OCI-LY1 (cell line): ENCODE results near the gene FHIT.

Experiments
- H2AFZ ChIP-seq: fragments of 200-600 bp; sonication (generic), shearing (Covaris generic); 2 replicates; pipeline ENCODE4 v1.6.0; 2014; ENCODE audit warnings: antibody characterized with exemption, mild to moderate bottlenecking, low read length
- H3F3A ChIP-seq: fragments of 200-600 bp; sonication (generic), shearing (Covaris generic); 2 replicates; pipeline ENCODE4 v1.6.0; 2014; ENCODE audit warnings: mild to moderate bottlenecking, antibody characterized with exemption, low read length, moderate library complexity; ENCODE audit not compliant: insufficient read depth
- H3K27ac ChIP-seq: fragments of 200-600 bp; sonication (generic); 2 replicates; pipeline ENCODE4 v1.5.1; 2014; ENCODE audit warnings: low read length, mixed run types, mild to moderate bottlenecking, low read depth; ENCODE audit not compliant: poor library complexity, severe bottlenecking
- H3K27me3 ChIP-seq: fragments of 200-600 bp; sonication (generic); 2 replicates; pipeline ENCODE4 v1.6.0; 2014; ENCODE audit warnings: antibody characterized with exemption, mild to moderate bottlenecking, low read length, moderate library complexity; ENCODE audit not compliant: insufficient read depth
- H3K36me3 ChIP-seq: fragments of 200-600 bp; sonication (generic); 2 replicates; pipeline ENCODE4 v1.6.1; 2014; ENCODE audit warnings: mild to moderate bottlenecking, antibody characterized with exemption, low read length, moderate library complexity, mixed read lengths; ENCODE audit not compliant: insufficient read depth
- H3K4me1 ChIP-seq: fragments of 200-600 bp; sonication (generic); 2 replicates; pipeline ENCODE4 v1.5.1; 2014; ENCODE audit warnings: mild to moderate bottlenecking, low read length, moderate library complexity; ENCODE audit not compliant: insufficient read depth, severe bottlenecking
- H3K4me2 ChIP-seq: fragments of 200-600 bp; sonication (generic), shearing (Covaris generic); 2 replicates; pipeline ENCODE4 v1.6.1; 2014; ENCODE audit warnings: low read length
- H3K4me3 ChIP-seq: fragments of 200-600 bp; sonication (generic); 2 replicates; pipeline ENCODE4 v1.5.1; 2014; ENCODE audit warnings: low read length, low read depth, mild to moderate bottlenecking, mixed read lengths; ENCODE audit not compliant: poor library complexity, severe bottlenecking
- H3K79me2 ChIP-seq: fragments of 200-600 bp; shearing (Covaris generic); 2 replicates; pipeline ENCODE4 v1.6.1; 2016; ENCODE audit warnings: mixed run types, low read length, mixed read lengths; ENCODE audit not compliant: insufficient read depth
- H3K9ac ChIP-seq: fragments of 200-600 bp; sonication (generic), shearing (Covaris generic); 2 replicates; pipeline ENCODE4 v1.6.1; 2014; ENCODE audit warnings: mild to moderate bottlenecking, low read length, mixed read lengths
- H3K9me2 ChIP-seq: fragments of 200-600 bp; sonication (generic), shearing (Covaris generic); 2 replicates; pipeline ENCODE4 v1.6.1; 2014; ENCODE audit warnings: low read depth, mild to moderate bottlenecking, low read length, mixed read lengths
- H3K9me3 ChIP-seq: fragments of 200-600 bp; shearing (Covaris generic); 2 replicates; pipeline ENCODE4 v1.6.1; 2014; ENCODE audit warnings: low read length, mixed read lengths
- H4K20me1 ChIP-seq: fragments of 200-600 bp; sonication (generic), shearing (Covaris generic); 2 replicates; pipeline ENCODE4 v1.6.0; 2016; ENCODE audit warnings: mild to moderate bottlenecking, low read length; ENCODE audit not compliant: insufficient read depth
- EZH2 ChIP-seq: fragments of 200-600 bp; sonication (generic), shearing (Covaris generic); IDR thresholded peaks from 2 replicates; pipeline ENCODE4 v1.8.0; 2017; ENCODE audit warnings: borderline replicate concordance, mixed run types, mild to moderate bottlenecking, antibody characterized with exemption, low read length, moderate library complexity, mixed read lengths
- TF ChIP-seq, protein P1 (sequence below): fragments of 200-600 bp; sonication (generic), shearing (Covaris generic); IDR thresholded peaks from 2 replicates; pipeline ENCODE4 v1.5.1; 2017; ENCODE audit warnings: mild to moderate bottlenecking, antibody characterized with exemption, low read length, moderate library complexity, mixed read lengths

Gene FHIT

DNA sequence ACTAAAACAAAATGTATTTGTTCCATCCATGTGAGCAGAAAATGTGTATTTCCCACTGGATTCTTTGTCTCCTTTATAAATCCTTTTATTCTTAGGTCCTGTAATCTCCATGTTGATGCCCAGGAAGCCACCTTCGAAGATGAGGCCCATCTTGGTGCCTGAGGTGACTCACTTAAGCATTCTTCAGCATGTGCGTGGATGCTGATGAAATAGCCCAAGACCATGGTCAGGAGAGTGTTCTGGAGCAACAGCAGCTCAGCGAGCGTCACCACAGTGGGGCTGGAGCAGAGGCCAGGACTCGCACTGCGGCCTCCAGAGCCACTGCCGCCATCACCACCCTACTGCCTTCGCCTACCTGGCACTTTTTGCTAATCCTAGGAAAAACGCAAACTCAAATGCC is 520.9 kb downstream of the FHIT start:
- H3K4me1 ChIP-seq: no peaks in the 10 kb centered on the region
- no peak overlapping the region for H3K9ac ChIP-seq
- no peaks in the 10 kb centered on the region for H3K79me2 ChIP-seq
- no peaks in the 10 kb centered on the region for H3K9me2 ChIP-seq
- no peak overlapping the region for H3K27ac ChIP-seq
- no peaks in the 10 kb centered on the region for H4K20me1 ChIP-seq
- TF ChIP-seq, protein P1, sequence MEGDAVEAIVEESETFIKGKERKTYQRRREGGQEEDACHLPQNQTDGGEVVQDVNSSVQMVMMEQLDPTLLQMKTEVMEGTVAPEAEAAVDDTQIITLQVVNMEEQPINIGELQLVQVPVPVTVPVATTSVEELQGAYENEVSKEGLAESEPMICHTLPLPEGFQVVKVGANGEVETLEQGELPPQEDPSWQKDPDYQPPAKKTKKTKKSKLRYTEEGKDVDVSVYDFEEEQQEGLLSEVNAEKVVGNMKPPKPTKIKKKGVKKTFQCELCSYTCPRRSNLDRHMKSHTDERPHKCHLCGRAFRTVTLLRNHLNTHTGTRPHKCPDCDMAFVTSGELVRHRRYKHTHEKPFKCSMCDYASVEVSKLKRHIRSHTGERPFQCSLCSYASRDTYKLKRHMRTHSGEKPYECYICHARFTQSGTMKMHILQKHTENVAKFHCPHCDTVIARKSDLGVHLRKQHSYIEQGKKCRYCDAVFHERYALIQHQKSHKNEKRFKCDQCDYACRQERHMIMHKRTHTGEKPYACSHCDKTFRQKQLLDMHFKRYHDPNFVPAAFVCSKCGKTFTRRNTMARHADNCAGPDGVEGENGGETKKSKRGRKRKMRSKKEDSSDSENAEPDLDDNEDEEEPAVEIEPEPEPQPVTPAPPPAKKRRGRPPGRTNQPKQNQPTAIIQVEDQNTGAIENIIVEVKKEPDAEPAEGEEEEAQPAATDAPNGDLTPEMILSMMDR: no peak
- no peak for TF ChIP-seq EZH2
- H3K27me3 ChIP-seq: no peaks in the 10 kb centered on the region
- no peak overlapping the region for H2AFZ ChIP-seq
- no peaks in the 10 kb centered on the region for H3K9me3 ChIP-seq
- no peak overlapping the region for H3K4me3 ChIP-seq
- H3F3A ChIP-seq: no peaks in the 10 kb centered on the region
- H3K4me2 ChIP-seq: no peak overlapping the region
- H3K36me3 ChIP-seq: no peaks in the 10 kb centered on the region

DNA sequence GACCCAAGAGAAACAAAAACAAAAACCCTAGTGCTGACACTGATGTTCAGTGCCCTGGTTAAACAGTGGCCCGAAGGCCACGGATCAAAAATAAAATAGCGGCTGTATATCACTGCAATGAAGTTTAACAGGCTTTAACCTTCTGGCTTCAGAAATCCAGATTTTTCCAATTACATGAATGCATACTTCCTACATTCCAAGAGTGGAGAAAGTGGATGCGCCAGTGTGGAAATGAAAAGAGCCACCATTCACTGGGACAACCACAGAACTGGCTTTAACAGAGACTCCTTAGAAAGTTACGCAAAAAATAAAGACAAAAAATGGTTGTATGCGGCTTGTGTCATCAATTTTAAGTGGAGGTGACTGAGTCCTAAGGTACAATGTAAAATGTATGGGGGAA is 522.2 kb downstream of the FHIT start:
- no peak overlapping the region for H3K4me3 ChIP-seq
- H3K9me3 ChIP-seq: no peaks in the 10 kb centered on the region
- H3K4me2 ChIP-seq: no peak overlapping the region
- no peak overlapping the region for H3K27ac ChIP-seq
- TF ChIP-seq, protein P1: no peak
- TF ChIP-seq EZH2: no peak
- H3K4me1 ChIP-seq: no peaks in the 10 kb centered on the region
- no peaks in the 10 kb centered on the region for H3K27me3 ChIP-seq
- H3K79me2 ChIP-seq: no peaks in the 10 kb centered on the region
- H3K36me3 ChIP-seq: no peaks in the 10 kb centered on the region
- no peak overlapping the region for H2AFZ ChIP-seq
- no peaks in the 10 kb centered on the region for H3K9me2 ChIP-seq
- no peak overlapping the region for H3K9ac ChIP-seq
- H3F3A ChIP-seq: no peaks in the 10 kb centered on the region
- no peaks in the 10 kb centered on the region for H4K20me1 ChIP-seq

DNA sequence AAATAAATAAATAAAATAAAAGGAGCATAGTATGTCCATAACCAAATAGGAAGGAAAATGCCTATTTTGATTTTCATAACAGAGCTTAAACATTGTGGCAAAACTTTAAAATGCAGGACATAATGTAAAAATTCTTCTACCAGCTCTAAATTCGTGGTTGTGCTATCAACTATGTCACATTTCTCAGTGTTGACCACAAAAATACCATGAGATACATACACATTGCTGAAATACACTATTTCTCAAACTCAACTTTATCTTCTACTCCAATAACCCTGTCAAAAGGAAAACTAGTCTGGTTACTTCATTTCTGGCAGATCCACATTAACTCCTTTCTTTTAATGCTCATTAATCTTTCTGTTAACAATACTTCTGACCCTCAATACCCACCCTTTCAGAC is 523.2 kb downstream of the FHIT start:
- no peaks in the 10 kb centered on the region for H4K20me1 ChIP-seq
- no peaks in the 10 kb centered on the region for H3K9me3 ChIP-seq
- H3K9ac ChIP-seq: no peak overlapping the region
- no peak for TF ChIP-seq EZH2
- TF ChIP-seq, protein P1: no peak
- H3K27ac ChIP-seq: no peak overlapping the region
- H2AFZ ChIP-seq: no peak overlapping the region
- no peaks in the 10 kb centered on the region for H3F3A ChIP-seq
- H3K4me1 ChIP-seq: no peaks in the 10 kb centered on the region
- no peaks in the 10 kb centered on the region for H3K36me3 ChIP-seq
- H3K79me2 ChIP-seq: no peaks in the 10 kb centered on the region
- H3K4me3 ChIP-seq: no peak overlapping the region
- no peaks in the 10 kb centered on the region for H3K9me2 ChIP-seq
- H3K27me3 ChIP-seq: no peaks in the 10 kb centered on the region
- no peak overlapping the region for H3K4me2 ChIP-seq
